Stimulated activated CD8-positive, alpha-beta memory T cell treated with anti-CD3 and anti-CD28 coated beads, Interleukin-2, amount 100 ng/mL, for 48 hours (primary cell): ENCODE results near the gene RSPH10B2.
"Not testable (repeated sequence)": the region's sequence is repeated elsewhere in the genome, so short reads cannot be mapped to it uniquely, and the experiment has no call there.

Source experiments
- DNase-seq, 2 donors: peaks; one replicate each; pipeline ENCODE4 v3.0.0-alpha.2; 2020; ENCODE audit warnings: low read depth in 2 of 2

Gene RSPH10B2

DNA sequence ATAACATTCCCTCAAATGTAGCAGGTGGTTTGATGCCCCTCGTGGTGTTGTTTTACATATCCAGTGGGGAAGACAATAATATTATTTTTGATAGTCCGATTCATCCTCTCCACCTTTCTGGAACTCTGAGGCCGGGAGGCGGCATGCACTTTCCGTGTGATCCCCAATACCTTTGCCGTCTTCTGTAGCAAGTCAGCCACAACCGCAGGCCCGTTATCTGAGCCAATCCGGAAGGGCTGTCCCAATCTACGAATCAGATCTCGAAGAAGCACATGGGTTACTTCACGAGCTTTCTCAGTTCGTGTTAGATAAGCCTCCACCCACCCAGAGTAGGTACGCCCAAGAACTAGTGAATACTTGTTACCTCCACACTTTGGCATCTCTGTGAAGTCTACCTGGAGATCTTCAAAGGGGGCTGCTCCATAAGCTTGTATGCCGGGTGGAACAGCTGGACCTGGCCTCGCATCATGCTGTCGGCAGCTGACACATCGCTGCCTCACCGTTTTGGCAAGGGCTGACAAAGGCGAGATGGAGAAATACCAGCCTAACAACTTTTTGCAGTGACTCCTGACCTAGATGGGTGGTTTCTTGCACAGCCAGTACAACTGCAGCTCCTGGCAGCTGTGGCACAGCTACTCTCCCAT lies 88.5 kb downstream of the RSPH10B2 start:
- DNase-seq = not testable (repeated sequence)

DNA sequence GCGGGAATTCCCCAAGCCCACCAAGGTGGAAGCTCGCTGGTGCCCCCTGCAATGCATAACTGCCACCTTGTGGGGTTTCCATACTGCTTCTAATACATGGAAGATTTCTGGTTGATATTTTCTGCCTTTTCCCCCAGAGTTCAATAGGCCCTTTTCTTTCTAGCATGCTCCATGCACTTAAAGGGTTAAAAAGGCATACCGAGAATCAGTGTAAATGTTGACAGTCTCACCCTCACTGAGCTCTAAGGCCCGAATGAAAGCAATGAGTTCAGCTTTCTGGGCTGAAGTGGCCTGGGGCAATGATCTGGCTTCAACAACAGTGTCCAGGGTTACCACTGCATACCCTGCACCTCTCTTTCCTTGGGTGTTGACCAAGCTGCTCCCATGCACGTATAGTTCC lies 89.2 kb downstream of the RSPH10B2 start:
- not testable (repeated sequence) for DNase-seq

DNA sequence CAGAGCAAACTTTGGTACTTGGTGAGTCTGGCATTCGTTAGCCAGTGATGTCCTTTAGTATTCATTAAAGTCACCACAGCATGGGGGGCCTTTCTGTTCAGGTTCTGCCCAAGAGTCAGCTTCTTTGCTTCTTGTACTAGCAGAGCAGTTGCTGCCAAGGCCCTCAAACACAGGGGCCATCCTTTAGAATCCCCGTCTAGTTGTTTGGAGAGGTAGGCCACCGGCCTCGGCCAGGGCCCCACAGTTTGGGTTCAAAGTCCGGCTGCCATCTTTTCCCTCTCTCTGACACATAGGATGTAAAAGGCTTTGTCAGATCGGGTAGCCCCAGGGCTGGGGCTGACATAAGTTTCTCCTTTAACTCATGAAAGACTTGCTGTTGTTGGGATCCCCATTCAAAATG lies 89.8 kb downstream of the RSPH10B2 start:
- not testable (repeated sequence) for DNase-seq

DNA sequence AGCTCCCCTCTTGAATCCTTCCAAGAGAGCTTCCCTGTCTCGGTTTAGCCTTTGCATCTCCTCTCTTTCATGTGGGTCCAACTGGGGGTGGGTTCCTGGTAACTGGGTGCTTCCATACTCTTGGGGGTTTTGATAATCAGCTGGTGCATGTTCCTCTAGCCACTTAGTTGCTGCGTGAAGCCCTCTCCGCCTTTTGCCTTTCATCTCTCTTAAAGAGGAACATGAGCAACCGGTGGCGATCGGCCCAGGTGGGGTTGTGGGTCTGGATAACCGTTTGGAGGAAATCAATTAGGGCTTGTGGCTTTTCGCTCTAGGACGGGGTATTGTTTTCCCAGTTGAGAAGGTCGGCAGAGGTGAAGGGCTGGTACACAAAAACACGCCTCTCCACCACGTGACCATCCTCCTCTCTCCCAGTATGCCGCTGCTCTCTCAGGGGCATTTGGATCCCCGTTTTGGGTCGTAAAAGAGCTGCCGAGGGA lies 92.1 kb downstream of the RSPH10B2 start:
- not testable (repeated sequence) for DNase-seq

DNA sequence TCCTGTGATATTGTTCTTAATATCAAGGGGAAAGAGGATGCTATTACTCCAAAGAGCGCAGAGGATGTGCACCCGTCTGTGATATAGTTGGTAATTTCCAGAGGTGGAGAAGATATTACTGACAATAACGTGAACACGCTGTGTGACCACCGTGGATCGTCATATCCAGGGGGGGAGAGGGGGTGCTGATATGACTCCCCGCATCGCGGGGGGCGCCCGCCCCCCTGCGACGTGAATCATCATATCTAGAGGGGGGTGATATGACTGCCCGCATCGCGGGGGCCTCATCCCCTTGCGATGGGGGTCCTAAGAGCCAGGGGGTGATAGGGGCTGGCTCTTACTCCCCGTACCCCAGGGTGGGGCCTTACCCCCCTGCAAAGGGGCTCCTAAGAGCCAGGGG lies 93.8 kb downstream of the RSPH10B2 start:
- not testable (repeated sequence) for DNase-seq
